ENCODE measurements around the gene LIMS2. TPM values are rescaled to one million over a fixed set of nuclear protein-coding genes. Genes with fewer than 3 reads are reported as not detected.

Gene LIMS2
- total and polyA plus RNA-seq, 9 donors: 7.7 to 51.9 (median 35.0) TPM

GRCh38 chr2:127626917-127627739 is 48.2 kb downstream of the LIMS2 start:
- Histone ChIP-seq H3K36me3 (ENCODE audit: control insufficient read depth, insufficient read depth, low read length) (no peaks in the 10 kb centered on the region), H3K9me3 (replicated peaks; ENCODE audit: control insufficient read depth, low read depth, low read length) (no peaks in the 10 kb centered on the region), H3K4me1 (ENCODE audit: control insufficient read depth, insufficient read depth, low read length) (peaks cover 8% of the 10 kb centered on the region), H3K27me3 (ENCODE audit: control insufficient read depth, insufficient read depth, low read length) (peaks cover 9% of the 10 kb centered on the region), H3K4me3 (ENCODE audit: low read length) (no peak overlapping the region), H3K27ac (ENCODE audit: low read length) (no peak overlapping the region)
- no peak for DNase-seq
- WGBS (ENCODE audit: insufficient coverage): 82% methylated on average over 22 of the region's 28 CpGs

DNA sequence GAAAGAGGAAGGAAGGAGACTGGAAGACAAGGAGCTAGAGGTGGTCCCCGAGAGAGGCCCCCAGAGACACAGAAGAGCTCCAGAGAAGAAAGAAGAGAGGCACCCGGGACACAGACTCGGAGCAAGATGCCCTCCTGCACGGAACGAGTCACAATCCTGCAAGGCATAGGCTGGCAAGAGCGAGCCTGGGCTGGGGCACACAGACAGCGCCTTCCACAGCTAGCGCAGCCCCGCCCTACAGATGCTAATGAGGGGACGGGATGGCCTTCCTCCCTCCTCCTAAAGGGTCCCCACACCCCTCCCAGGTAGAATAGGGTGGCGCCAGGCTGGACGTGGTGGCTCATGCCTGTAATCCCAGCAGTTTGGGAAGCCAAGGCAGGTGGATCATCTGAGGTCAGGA is 49.2 kb downstream of the LIMS2 start:
- WGBS (ENCODE audit: insufficient coverage): 36% methylated on average over 8 of the region's 12 CpGs
- peaks cover 8% of the 10 kb centered on the region for H3K27me3 ChIP-seq (ENCODE audit: control insufficient read depth, insufficient read depth, low read length)
- H3K27ac ChIP-seq (ENCODE audit: low read length): no peak overlapping the region
- no peaks in the 10 kb centered on the region for H3K36me3 ChIP-seq (ENCODE audit: control insufficient read depth, insufficient read depth, low read length)
- peaks cover 4% of the 10 kb centered on the region for H3K4me1 ChIP-seq (ENCODE audit: control insufficient read depth, insufficient read depth, low read length)
- DNase-seq: no peak
- H3K9me3 ChIP-seq (replicated peaks; ENCODE audit: control insufficient read depth, low read depth, low read length): no peaks in the 10 kb centered on the region
- no peak overlapping the region for H3K4me3 ChIP-seq (ENCODE audit: low read length)

DNA sequence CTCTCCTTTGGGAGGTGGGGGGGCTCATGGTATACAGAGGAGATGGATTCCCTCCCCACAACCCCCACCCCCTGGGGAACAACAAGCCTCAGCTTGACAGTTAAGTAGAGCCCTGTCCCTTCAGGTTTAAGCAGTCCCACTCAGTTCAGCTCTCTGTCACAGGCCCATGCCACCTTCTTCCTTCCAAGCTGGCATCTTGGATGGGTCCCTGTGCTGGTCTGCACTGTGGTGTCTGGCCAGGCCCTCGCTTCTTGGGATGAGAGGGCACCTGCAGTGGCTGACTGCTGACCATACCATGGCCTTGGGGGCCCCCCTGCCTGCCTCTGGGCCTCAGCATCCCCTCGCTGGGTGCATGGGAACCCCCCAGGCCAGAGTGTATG is 49.8 kb downstream of the LIMS2 start:
- Histone ChIP-seq H3K9me3 (replicated peaks; ENCODE audit: control insufficient read depth, low read depth, low read length) (no peaks in the 10 kb centered on the region), H3K27ac (ENCODE audit: low read length) (no peak overlapping the region), H3K27me3 (ENCODE audit: control insufficient read depth, insufficient read depth, low read length) (peaks cover 8% of the 10 kb centered on the region), H3K4me1 (ENCODE audit: control insufficient read depth, insufficient read depth, low read length) (peaks cover 4% of the 10 kb centered on the region), H3K4me3 (ENCODE audit: low read length) (no peak overlapping the region), H3K36me3 (ENCODE audit: control insufficient read depth, insufficient read depth, low read length) (no peaks in the 10 kb centered on the region)
- no peak for DNase-seq
- WGBS (ENCODE audit: insufficient coverage): 85% methylated on average over 2 of the region's 2 CpGs

- no peaks in the 10 kb centered on the region for H3K9me3 ChIP-seq (replicated peaks; ENCODE audit: control insufficient read depth, low read depth, low read length)
- H3K36me3 ChIP-seq (ENCODE audit: control insufficient read depth, insufficient read depth, low read length): no peaks in the 10 kb centered on the region
- H3K27me3 ChIP-seq (ENCODE audit: control insufficient read depth, insufficient read depth, low read length): peaks cover 8% of the 10 kb centered on the region
- H3K27ac ChIP-seq (ENCODE audit: low read length): no peak overlapping the region
- WGBS (ENCODE audit: insufficient coverage): 75% methylated on average over 16 of the region's 23 CpGs
- H3K4me1 ChIP-seq (ENCODE audit: control insufficient read depth, insufficient read depth, low read length): peaks cover 4% of the 10 kb centered on the region
- no peak for DNase-seq
- H3K4me3 ChIP-seq (ENCODE audit: low read length): no peak overlapping the region
Observed at GRCh38 chr2:127624756-127625571, 50.4 kb downstream of the LIMS2 start.

DNA sequence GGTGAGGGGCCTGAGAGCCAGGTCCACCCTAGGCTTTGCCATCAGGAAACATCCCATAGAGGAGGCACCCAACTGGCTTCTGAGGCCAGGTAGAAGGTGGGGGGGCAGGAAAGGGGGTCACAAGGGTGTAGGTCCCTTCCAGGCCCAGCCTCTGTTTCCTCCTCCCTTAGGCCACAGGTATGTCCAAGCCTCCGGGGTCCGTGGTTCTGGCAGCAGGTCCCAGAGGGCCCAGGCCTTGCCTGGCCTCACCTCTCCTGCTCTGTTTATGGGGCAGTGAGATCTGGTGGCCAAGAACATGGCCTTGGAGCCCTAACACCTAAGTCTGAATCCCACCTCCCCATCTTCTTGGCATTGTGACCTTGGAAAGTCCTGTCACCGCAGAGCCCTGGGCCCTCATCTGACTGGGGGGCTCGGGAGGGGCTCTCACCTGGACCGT is 51.0 kb downstream of the LIMS2 start:
- WGBS (ENCODE audit: insufficient coverage): no CpG with 5 or more reads among the region's 5 CpGs

DNA sequence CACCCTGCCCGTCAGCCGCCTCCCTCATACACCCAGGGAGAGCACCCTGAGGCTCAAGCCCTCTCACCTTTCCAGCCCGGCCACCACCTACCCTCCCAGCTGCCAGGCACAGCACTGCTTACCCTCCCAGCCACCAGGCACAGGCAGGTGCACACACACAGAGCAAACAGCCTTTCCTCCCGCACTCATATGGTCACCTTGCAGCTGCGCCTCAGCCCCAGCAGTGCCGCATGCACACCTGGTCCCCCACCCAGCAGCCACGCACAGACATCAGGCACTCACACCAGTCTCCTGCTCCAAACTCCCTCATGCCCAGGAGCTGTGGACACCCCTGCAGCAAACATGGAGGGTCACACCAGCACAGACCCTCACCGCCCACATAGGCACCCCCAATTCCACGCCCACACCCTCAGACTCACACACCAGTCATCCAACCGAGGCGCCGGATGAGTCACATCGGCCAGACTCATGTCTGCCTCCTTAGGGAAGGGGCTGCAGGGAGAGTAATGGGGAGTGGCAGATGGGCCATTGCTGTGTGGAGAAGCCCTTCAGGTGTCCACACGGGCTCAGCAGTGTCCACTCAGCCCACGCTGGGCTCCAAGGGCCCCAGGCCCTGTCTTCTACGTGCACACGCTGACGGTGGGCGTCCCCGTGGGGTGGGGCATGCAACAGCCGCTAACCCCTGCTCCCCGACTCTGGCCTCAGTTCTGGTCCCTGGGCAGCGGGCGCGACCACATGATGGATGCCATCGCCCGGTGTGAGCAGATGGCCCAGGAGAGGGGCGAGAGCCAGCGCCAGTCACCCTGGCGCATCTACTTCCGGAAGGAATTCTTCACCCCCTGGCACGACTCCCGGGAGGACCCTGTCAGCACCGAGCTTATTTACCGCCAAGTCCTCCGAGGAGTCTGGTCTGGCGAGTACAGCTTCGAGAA is 51.7 kb downstream of the LIMS2 start:
- peaks cover 8% of the 10 kb centered on the region for H3K27me3 ChIP-seq (ENCODE audit: control insufficient read depth, insufficient read depth, low read length)
- H3K4me3 ChIP-seq (ENCODE audit: low read length): no peak overlapping the region
- 83% methylated on average over 35 of the region's 38 CpGs for WGBS (ENCODE audit: insufficient coverage)
- no peak for DNase-seq
- no peaks in the 10 kb centered on the region for H3K36me3 ChIP-seq (ENCODE audit: control insufficient read depth, insufficient read depth, low read length)
- no peak overlapping the region for H3K27ac ChIP-seq (ENCODE audit: low read length)
- H3K4me1 ChIP-seq (ENCODE audit: control insufficient read depth, insufficient read depth, low read length): no peaks in the 10 kb centered on the region
- H3K9me3 ChIP-seq (replicated peaks; ENCODE audit: control insufficient read depth, low read depth, low read length): no peaks in the 10 kb centered on the region

More for the DNA sequence above, 51.0 kb downstream of the LIMS2 start:
- H3K36me3 ChIP-seq (ENCODE audit: control insufficient read depth, insufficient read depth, low read length): no peaks in the 10 kb centered on the region
- H3K4me1 ChIP-seq (ENCODE audit: control insufficient read depth, insufficient read depth, low read length): peaks cover 3% of the 10 kb centered on the region
- H3K4me3 ChIP-seq (ENCODE audit: low read length): no peak overlapping the region
- H3K9me3 ChIP-seq (replicated peaks; ENCODE audit: control insufficient read depth, low read depth, low read length): no peaks in the 10 kb centered on the region
- DNase-seq: no peak
- H3K27ac ChIP-seq (ENCODE audit: low read length): no peak overlapping the region
- peaks cover 8% of the 10 kb centered on the region for H3K27me3 ChIP-seq (ENCODE audit: control insufficient read depth, insufficient read depth, low read length)

DNA sequence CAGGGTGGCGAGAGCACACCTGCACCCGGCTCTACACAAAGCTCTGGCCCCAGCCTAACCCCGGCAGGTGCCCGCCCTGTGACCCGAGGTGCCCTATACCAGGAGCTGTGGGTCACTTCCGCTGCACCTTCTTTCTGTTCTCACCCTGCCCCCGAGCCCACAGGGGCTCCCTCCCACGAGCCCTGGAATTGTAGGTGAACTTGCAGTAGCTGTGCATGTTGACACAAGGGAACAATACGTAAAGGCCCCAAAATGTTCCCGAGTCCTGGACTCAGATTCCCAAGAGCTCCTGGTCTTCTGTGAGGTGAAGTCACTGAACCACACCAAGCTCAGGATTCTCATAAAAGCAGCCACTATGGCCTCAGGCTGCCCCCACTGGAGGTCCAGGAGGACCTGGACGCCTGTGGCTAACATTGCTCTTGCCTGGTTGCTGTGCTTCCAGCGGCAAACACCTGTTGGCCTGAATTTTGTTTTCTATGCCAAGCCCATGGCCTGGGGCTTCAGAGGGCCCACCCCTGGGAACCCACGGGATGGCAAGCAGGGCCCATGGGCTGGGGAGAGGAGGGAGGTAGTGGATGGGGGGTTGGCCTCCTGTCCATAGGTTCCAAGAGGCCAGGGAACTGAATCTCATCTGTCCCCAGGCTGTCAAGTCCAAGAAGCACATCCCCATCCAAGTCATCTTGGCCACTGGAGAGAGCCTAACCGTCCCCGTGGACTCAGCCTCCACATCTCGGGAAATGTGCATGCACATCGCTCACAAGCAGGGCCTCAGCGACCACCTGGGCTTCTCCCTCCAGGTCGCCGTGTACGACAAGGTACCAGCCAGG is 52.6 kb downstream of the LIMS2 start:
- peaks cover 8% of the 10 kb centered on the region for H3K27me3 ChIP-seq (ENCODE audit: control insufficient read depth, insufficient read depth, low read length)
- no peak overlapping the region for H3K4me3 ChIP-seq (ENCODE audit: low read length)
- no peaks in the 10 kb centered on the region for H3K36me3 ChIP-seq (ENCODE audit: control insufficient read depth, insufficient read depth, low read length)
- no peaks in the 10 kb centered on the region for H3K9me3 ChIP-seq (replicated peaks; ENCODE audit: control insufficient read depth, low read depth, low read length)
- DNase-seq: no peak
- 89% methylated on average over 16 of the region's 21 CpGs for WGBS (ENCODE audit: insufficient coverage)
- no peaks in the 10 kb centered on the region for H3K4me1 ChIP-seq (ENCODE audit: control insufficient read depth, insufficient read depth, low read length)
- no peak overlapping the region for H3K27ac ChIP-seq (ENCODE audit: low read length)

DNA sequence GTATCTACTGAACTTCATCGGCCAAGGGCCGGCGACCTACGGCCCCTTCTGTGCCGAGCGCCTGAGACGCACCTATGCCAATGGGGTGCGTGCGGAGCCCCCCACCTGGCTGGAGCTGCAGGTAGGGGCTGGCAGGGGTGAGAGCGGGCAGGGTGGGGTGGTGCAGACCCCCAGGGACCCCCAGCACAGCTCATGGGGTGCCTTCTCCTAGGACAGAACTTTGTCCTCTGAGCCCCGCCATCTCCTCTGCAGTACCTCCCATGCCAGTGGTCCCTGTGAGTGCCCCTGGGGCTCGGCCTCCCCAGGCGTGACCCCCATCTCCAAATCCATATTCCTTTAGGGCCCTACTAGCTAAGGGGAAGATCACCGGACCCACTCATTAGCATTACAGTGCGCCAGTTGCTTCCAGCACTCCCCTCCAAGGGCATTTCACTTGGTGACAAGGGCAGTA is 53.3 kb downstream of the LIMS2 start:
- no peak overlapping the region for H3K4me3 ChIP-seq (ENCODE audit: low read length)
- WGBS (ENCODE audit: insufficient coverage): 86% methylated on average over 6 of the region's 15 CpGs
- no peaks in the 10 kb centered on the region for H3K9me3 ChIP-seq (replicated peaks; ENCODE audit: control insufficient read depth, low read depth, low read length)
- H3K36me3 ChIP-seq (ENCODE audit: control insufficient read depth, insufficient read depth, low read length): no peaks in the 10 kb centered on the region
- H3K27ac ChIP-seq (ENCODE audit: low read length): no peak overlapping the region
- H3K4me1 ChIP-seq (ENCODE audit: control insufficient read depth, insufficient read depth, low read length): no peaks in the 10 kb centered on the region
- H3K27me3 ChIP-seq (ENCODE audit: control insufficient read depth, insufficient read depth, low read length): peaks cover 5% of the 10 kb centered on the region
- DNase-seq: no peak

GRCh38 chr2:127620866-127621265 is 54.5 kb downstream of the LIMS2 start:
- peaks cover 6% of the 10 kb centered on the region for H3K27me3 ChIP-seq (ENCODE audit: control insufficient read depth, insufficient read depth, low read length)
- H3K9me3 ChIP-seq (replicated peaks; ENCODE audit: control insufficient read depth, low read depth, low read length): no peaks in the 10 kb centered on the region
- no peaks in the 10 kb centered on the region for H3K4me1 ChIP-seq (ENCODE audit: control insufficient read depth, insufficient read depth, low read length)
- no peaks in the 10 kb centered on the region for H3K36me3 ChIP-seq (ENCODE audit: control insufficient read depth, insufficient read depth, low read length)
- DNase-seq: no peak
- no peak overlapping the region for H3K27ac ChIP-seq (ENCODE audit: low read length)
- no CpG with 5 or more reads among the region's 3 CpGs for WGBS (ENCODE audit: insufficient coverage)
- no peak overlapping the region for H3K4me3 ChIP-seq (ENCODE audit: low read length)
